Upper lobe of left lung (tissue), 4 donors: ENCODE data around the gene ST6GALNAC1.

Experiments
- CTCF ChIP-seq, 6 experiments: fragments of 450-650 bp in 4 of 6; fragments of 200-600 bp in 2 of 6; sonication (generic) in 2 of 6; IDR thresholded peaks; one replicate each; pipeline ENCODE4 v1.5.1; 2016 to 2019; ENCODE audit warnings: antibody characterized with exemption in 6 of 6
- POLR2A ChIP-seq, 4 donors: fragments of 450-650 bp; IDR thresholded peaks; one replicate each; pipeline ENCODE4 v1.5.1; 2016 to 2017; ENCODE audit warnings: antibody characterized with exemption in 4 of 4, mild to moderate bottlenecking in 2 of 4

GRCh38 chr17:76657505-76658241 lies 14.1 kb upstream of the ST6GALNAC1 start:
- TF ChIP-seq POLR2A (IDR thresholded peaks at IDR 0.05) (no peak), CTCF (IDR thresholded peaks at IDR 0.05) (no peak)
